Activated T-cell treated with anti-CD3 and anti-CD28 coated beads for 1 hour (primary cell): Measurements from ENCODE around the gene LHFPL2.
"Not testable (repeated sequence)": the region's sequence is repeated elsewhere in the genome, so short reads cannot be mapped to it uniquely, and the experiment has no call there.

Source experiments
- DNase-seq: peaks from one replicate; pipeline ENCODE4 v3.0.0-alpha.2; 2020; ENCODE audit warnings: low read depth

Gene LHFPL2

DNA sequence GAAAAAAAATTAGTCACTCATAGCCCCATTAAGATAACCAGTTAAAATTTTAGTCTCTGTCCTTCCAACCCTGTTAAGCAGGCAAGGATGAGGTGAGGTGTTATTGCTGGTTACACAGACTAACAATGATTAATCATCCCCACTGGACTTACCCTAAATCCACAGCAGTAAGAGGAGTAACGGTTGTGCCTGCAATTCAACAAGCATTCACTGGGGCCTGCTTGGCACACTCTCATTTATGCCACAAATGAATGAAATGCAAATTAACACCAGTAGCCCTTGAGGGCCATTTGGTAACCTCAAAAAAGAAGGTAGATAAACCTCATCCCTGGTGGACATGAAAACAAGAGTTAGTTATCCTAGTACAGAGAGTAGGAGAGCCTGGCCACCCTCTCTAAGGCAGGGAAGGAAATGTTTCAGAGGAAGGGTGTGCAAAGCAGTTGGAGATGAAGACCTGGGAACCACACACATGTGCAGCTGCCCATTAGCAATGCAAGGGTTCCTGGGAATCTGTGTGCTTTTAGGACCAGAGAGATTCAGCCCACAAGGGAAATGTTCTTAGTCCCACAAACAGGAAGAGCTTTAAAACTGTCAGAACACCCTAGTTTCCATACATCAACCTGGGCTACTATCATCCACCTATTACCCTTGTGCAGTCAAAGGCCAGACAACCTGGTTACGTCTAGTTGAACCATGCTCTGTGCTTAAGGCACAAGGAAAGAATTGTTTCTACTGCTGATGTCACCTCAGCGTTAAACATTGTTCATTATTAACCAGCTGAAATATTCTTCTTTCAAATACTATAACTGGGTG lies 7.7 kb downstream of the LHFPL2 start:
- DNase-seq: no peak

DNA sequence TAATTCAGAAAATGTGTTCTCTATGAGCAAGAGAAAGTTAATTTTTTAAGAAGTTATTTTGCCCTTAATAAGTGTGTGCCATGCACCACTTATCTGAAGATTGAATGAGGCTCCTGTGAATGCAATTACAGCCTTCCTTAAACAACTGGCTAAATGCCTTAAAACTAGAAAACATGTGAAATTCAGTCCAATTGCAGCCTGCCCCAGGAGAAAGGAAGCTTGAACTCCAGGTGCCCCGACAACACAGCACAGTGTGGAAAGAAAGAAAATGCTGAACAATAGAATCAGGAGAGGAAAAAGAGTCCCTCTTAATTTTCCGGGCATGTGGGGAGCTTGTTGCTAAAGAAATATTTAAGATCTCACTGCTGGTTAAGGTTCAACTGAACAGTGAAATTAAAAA lies 8.8 kb downstream of the LHFPL2 start:
- DNase-seq: no peak

GRCh38 chr5:78638973-78639669 lies 9.5 kb downstream of the LHFPL2 start:
- no peak for DNase-seq

GRCh38 chr5:78638423-78638822 lies 10.1 kb downstream of the LHFPL2 start:
- no peak for DNase-seq

- no peak for DNase-seq
Measured at GRCh38 chr5:78637468-78637867, 11.1 kb downstream of the LHFPL2 start.

DNA sequence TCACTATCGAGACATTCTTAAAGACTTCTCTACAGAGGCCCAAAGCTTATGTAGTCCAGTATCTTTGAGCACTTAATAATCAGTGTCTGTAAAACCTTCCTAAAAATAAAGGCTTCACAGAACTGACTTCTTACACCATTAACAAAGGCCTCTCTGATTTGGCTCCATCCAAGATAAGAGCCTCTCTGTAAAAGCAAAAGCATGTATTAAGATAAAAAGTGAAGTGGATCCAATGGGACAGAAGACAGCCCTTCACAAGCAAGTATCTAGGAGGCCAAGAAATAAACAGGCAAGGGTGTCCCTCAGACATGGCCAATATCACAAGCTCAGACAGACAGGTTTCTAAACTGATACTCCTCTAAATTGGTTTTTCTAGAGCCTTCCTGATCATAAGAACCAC lies 11.9 kb downstream of the LHFPL2 start:
- no peak for DNase-seq

DNA sequence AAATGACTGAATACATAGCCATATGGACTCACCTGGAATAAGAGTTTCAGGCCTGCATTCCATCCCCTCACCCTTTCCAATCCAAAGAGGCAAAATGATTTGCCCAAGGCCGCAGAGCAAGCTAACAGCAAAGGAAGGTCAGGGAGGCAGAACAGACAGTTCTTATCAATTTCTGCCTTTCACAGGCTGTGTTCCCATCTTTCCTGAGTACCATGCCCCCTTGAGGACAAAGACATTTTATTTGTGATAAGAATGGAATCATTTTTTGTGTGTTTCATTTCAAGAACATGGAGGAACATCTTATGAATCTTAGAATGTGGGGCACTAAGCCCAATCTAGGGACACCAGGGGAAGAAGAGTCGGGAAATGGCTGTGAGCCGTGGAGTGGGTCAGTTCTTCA lies 13.9 kb downstream of the LHFPL2 start:
- DNase-seq: no peak

GRCh38 chr5:78634229-78634628 lies 14.3 kb downstream of the LHFPL2 start:
- DNase-seq: no peak

DNA sequence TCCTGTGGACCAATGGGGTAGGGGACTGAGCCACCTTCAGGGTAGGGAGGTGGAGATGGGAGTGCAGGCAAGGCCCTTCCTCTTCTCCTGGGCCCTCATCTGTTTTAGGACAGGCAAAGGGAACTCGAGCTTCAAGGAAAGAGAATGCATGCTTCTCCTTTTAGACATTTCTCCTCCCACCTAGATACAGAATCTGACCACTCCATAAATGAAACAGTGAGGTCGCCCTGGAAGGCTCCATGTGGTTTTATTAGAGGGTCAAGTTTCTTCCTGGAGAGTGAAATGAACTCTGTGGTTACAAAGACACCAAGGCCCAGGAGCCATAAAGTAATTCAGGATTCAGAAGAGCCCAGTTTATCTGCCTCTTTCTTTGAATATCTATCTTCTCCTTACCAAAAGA lies 14.9 kb downstream of the LHFPL2 start:
- no peak for DNase-seq

DNA sequence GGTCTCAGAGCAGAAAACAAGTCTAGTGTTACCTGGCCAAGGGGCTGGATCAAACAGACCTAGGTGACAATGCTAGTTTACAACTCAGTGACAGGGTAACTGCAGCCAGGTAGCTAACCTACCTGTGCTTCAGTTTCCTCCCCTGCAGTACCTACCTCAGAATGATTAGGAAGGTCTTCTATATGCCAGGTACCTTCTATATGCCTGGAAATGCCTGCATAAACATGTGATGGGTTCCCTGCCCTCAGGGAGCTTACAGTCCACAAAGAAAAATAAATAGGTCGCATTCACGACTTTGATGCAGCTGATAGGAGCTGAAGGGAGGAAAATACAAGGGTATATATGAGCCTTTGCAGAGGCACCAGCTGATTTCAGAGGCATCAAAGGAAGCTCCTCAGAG lies 16.1 kb downstream of the LHFPL2 start:
- no peak for DNase-seq

DNA sequence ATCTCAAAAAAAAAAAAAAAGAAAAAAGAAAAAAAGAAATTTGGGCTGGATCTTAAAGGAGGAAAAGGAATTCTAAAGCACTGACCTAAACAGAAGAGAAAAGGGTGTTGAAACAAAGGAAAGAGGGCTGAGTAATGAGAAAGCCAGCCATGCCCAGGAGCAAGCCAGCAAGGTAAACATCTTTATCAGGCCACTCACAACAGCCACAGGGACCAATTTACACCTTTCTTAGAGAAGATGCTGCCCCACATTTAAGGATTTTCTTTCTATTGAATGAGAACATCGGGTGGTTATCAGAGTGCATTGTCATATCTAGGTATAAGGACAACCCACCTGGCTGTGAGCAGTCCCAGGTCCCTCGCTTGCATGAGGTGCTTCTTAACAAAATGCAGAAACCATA lies 16.6 kb downstream of the LHFPL2 start:
- DNase-seq: no peak

- DNase-seq: no peak
Measured at GRCh38 chr5:78630047-78630446, 18.5 kb downstream of the LHFPL2 start.

DNA sequence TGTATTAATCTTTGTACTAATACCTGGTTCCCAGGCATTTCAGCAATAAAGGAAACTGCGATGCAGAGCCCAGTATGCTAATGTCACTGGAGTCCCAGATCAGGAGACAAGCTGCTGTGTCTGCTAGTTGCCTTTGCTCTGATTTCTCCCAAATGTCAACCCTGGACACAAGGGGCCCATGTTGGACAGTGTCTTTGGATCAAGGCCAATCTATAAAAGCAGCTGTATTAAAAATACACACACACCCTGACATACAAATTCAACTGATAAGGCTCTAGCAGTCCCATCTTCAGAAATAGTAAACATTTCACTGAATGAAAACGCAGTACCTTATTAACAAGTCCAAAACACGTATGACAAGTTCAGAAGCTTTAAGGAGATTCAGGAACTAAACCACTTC lies 18.9 kb downstream of the LHFPL2 start:
- no peak for DNase-seq

DNA sequence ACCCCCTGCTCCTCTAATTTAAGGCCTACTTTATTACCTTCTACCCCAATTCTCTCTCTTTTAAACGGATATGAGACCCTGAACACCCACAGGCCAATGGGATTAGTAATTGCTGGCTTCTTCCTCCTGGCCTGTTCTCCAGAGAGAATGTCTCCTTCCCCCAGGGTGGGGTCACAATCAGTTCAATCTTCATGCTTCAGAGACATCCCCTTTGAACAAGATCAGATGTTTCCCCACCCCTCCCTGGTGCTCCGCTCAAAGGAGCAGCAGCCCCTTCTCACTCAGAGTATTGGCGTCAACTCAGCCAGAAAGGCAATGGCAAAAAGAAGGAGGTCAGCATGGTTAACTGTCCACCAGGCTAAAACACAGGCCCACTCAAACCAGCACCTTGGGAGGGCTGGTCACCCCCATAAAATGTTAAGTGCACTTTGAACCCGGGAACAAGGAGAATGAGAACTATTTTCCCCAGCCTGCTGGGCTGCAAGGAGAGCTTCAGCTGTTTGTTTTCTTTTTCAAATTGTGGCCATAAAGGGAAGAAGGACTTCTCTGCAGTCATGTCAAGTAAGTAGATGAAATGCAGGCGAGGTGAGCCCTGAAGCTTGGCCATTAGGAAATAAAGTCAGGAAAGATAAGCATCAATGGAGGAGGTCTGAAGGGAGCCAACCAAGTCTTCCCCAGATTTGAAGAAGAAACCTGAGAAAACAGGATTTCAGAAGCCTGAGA lies 20.1 kb downstream of the LHFPL2 start:
- no peak for DNase-seq

DNA sequence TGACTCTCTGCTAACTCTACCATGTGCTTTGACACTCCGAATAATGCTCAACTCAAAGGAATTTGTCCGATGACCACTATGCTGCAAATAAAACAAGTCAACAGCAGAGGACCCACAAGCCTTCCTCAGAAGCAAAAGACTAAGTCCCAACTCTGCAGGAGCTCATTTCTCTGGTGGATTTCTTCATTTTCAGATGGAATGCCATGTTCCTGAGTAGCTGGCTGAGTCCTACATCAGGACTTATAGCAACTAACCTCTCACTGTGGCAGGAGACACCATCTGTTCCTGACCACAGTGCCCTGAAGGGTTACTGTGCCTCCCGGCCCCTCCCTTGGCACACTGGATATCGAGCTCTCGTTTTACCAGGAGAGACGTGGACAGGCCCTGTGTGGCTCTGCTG lies 20.8 kb downstream of the LHFPL2 start:
- DNase-seq: no peak

DNA sequence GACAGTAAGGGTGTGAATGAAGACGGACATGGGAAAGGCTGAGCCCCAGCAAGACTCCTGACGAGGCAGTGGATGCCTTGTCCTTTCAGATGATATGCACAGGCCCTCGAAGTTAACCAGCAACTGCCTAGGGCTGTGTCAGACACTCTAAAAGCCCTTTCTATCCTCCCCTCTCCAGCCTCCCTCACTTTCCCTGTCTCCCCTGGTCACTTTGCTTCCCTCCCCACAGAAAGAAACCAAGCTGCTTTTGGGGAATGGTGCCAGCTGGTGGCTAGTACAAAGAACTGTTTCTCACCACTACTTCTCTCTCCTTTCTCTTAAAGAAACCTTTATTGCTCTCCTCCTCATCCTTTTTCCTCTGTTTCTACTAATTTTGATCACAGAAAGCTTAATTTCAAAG lies 21.4 kb downstream of the LHFPL2 start:
- no peak for DNase-seq

DNA sequence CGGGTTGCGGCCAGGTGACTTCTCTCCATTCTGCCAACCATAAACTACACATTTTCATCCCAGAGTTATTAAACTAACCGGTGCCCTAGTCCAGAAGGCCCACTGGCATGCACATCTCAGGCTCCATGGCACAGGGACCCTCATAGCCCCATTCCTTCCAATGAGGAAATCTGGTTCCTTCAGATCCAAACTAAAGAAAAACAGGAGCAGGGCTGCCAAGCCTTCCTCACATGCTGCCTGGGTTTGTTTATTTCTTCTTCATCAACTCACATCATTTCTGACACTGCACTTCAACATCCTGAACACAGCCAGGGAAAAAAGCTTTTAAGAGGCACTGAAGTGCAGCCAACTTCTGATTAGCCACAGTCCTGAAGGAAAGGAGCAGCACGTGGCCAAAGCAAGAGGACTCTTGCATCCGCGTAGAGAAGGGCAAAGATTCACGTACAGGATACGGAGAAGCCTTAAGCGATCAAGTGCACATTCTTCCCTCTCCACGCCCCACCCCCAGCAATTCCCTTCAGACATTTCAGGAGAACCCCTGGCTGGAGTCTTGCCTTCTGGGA lies 22.5 kb downstream of the LHFPL2 start:
- DNase-seq: no peak

DNA sequence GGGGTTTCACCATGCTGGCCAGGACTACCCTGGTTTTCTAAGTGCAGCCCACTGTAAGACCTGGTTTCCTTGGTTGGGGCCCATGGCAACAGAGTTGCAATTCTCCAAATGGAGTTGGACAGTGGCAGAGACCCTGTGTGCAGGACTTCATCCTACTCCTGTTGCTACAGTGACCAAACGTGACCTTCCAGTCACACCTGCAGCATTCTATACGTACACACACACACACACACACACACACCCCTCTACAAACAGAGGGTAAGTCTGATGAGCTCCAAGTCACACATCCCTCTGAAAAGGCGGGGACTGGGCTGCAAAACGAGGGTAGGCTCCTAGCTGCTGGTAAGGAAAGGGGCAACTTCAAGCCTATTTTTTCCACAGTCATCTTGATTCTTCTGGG lies 23.6 kb downstream of the LHFPL2 start:
- no peak for DNase-seq

DNA sequence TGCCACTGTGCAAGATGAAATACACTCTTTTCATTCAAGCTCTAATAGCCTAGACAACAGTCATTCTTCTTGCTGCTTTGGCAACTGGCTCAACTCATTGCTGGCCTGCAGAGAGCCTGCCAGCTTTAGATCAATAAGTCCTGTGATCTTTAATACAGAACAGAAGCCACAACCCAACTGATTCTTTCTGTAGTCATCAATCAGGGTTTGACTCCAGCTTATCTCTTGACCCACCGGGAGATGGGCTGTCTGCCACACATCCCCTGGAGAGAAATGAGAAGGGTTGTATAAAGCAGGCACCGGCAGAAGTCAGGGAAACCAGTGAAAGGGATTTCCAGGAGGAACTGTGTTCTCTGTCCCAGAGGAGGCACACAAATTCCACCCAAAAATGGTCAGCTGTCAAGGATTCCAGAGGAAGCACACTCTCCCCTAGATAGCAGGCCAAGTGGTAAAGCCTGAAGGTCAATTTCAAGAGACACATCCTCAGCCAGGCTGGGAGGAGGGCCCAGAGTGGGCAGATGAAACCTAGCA lies 24.5 kb downstream of the LHFPL2 start:
- DNase-seq: no peak

GRCh38 chr5:78622302-78622971 lies 26.1 kb downstream of the LHFPL2 start:
- no peak for DNase-seq

GRCh38 chr5:78621291-78621738 lies 27.3 kb downstream of the LHFPL2 start:
- no peak for DNase-seq

DNA sequence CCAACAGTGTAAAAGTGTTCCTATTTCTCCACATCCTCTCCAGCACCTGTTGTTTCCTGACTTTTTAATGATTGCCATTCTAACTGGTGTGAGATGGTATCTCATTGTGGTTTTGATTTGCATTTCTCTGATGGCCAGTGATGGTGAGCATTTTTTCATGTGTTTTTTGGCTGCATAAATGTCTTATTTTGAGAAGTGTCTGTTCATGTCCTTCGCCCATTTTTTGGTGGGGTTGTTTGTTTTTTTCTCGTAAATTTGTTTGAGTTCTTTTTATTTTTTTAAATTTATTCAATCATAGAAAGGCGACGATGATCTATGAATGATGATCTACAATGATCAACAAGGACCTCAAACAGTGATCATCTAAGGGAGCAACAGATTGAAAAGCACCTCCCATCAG lies 28.5 kb downstream of the LHFPL2 start:
- DNase-seq: not testable (repeated sequence)
